ENCODE measurements around the gene C6orf52.

DNA sequence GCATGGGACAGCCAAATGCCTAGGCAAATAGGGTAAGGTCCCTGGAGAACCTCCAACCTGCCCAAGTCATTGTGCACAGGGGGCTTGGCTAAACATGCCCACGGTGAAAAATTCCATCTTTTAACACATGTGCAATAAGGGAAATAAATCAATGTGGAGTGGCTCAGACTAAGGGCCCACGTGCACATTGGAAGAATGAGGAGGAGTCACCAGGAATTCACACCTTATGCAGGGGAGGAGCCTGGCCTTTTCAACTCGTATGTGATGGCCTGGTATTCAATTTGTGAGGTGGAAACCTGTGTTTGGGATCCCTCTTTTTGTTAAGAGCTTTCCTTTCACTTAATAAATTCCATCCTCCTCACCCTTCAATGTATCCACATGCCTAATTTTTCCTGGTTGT is 12.6 kb downstream of the C6orf52 start:
- TF ChIP-seq CTCF (IDR thresholded peaks at IDR 0.05; ENCODE audit: poor library complexity, severe bottlenecking) (no peak), EZH2 (IDR thresholded peaks at IDR 0.05; ENCODE audit: borderline replicate concordance, insufficient read depth, low read length, poor library complexity, severe bottlenecking) (no peak)
